ENCODE measurements around the gene MIER3. TPM values are rescaled to one million over a fixed set of nuclear protein-coding genes. Genes with fewer than 3 reads are reported as not detected.

MIER3 gene, protein sequence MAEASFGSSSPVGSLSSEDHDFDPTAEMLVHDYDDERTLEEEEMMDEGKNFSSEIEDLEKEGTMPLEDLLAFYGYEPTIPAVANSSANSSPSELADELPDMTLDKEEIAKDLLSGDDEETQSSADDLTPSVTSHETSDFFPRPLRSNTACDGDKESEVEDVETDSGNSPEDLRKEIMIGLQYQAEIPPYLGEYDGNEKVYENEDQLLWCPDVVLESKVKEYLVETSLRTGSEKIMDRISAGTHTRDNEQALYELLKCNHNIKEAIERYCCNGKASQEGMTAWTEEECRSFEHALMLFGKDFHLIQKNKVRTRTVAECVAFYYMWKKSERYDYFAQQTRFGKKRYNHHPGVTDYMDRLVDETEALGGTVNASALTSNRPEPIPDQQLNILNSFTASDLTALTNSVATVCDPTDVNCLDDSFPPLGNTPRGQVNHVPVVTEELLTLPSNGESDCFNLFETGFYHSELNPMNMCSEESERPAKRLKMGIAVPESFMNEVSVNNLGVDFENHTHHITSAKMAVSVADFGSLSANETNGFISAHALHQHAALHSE
- 13.3 and 20.0 TPM in 2 replicates for total RNA-seq (2014; rRNA removed; shearing (Covaris generic))
- 5.3 and 5.8 TPM in 2 replicates for polyA plus RNA-seq (2016; fragmentation: Nextera tagmentation; extraction: Ambion mirVana)

DNA sequence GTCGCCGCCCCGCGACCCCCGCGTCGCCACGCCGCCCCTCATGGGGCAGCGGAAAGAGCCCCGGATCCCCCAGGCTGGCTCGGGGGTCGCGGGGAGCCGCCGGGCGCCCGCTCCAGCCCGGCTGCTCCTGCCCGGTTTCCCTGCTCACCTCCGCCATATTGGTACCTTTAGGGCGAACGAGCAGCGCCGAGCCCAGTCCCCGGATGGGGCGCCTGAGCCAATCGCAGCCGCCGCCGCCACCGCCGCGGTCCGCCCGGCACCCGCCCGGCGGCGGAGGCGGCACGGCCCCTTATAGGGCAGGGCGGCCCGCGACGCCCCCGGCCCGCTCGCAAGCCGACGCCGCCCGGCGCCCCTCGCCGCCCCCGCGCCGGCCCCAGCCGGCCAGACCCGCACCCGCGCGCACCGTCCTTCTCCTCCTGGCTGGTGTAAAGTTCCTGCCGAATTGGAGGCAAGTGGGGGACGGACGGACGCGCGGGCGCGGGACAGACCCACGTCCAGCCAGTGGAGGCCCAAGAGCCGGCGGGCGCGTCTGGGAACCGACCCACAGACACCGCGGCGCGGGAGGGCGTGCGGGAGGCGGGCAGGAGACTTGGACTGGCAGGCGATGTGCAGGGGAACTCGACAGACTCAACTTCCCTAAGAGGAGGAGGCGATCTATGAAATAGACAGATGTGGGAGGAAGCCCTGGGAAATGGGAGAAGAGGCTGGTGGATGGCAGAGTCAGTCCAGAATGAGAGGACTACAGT lies at the start of gene MIER3:
TSS of gene MIER3 (minus strand) at position 178 of the 746 bp plus-strand sequence. CDS start at position 157, 21 bp downstream.
- Histone ChIP-seq H3K79me2 (ENCODE audit: insufficient read depth) (peaks cover 51% of the 10 kb centered on the region), H3K4me3 (peak within 1 kb of the TSS; percentile 84), H3K4me2 (ENCODE audit: unreplicated experiment) (peak within 1 kb of the TSS; percentile 99), H3K36me3 (ENCODE audit: low read depth) (peaks cover 10% of the 10 kb centered on the region), H3K27me3 (replicated peaks; ENCODE audit: insufficient read depth) (peaks cover 26% of the 10 kb centered on the region), H2AFZ (peak within 1 kb of the TSS; percentile 97), H3K9me2 (ENCODE audit: insufficient read depth) (no peaks in the 10 kb centered on the region), H3K27ac (peak within 1 kb of the TSS; percentile 69), H3K9ac (peak within 1 kb of the TSS; percentile 88), H3K4me1 (ENCODE audit: insufficient read depth) (peaks cover 10% of the 10 kb centered on the region), H4K20me1 (ENCODE audit: insufficient read depth) (peaks cover 5% of the 10 kb centered on the region; the same call in 1 of the 2 replicates), H3F3A (ENCODE audit: insufficient read depth) (peaks cover 11% of the 10 kb centered on the region; the same call in 1 of the 2 replicates), H3K9me3 (ENCODE audit: low read depth) (no peaks in the 10 kb centered on the region)
- DNase-seq: peak; percentile 94
- TF ChIP-seq EZH2phosphoT487 (IDR thresholded peaks at IDR 0.05; ENCODE audit: insufficient read depth, low read depth) (no peak), EZH2 (IDR thresholded peaks at IDR 0.05; ENCODE audit: insufficient read depth, poor library complexity, severe bottlenecking) (no peak)
- WGBS, 2 experiments (ENCODE audit: low coverage in 1 of 2, low lambda C conversion rate in 2 of 2, missing lambda C conversion rate in 2 of 2): 1 to 2% methylated on average over 40 to 47 of the region's 89 CpGs
- in situ Hi-C loops (cut with MboI): no loop called here

DNA sequence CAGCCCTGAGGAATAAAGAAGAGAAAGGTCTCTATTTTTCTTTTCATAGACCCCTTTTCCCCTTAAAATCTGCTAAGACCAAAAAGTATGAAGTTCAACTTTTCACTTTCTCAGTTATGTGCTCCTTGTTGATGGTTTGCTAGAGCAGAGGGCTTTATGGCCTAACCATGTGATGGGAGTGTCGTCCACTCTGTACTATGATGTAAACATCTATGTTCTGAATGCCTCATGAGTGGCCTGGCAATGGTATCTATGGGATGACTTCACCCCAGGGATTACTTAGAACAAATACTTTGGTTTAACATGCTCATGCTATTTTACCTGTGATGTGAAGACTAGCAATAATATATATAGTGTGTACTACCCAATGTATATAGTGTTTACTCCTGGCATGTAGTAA lies 43.7 kb upstream of the MIER3 start:
- no peak overlapping the region for H3K4me2 ChIP-seq (ENCODE audit: unreplicated experiment)
- H3K79me2 ChIP-seq (ENCODE audit: insufficient read depth): no peaks in the 10 kb centered on the region
- TF ChIP-seq EZH2phosphoT487 (IDR thresholded peaks at IDR 0.05; ENCODE audit: insufficient read depth, low read depth) (no peak), EZH2 (IDR thresholded peaks at IDR 0.05; ENCODE audit: insufficient read depth, poor library complexity, severe bottlenecking) (no peak)
- no peak for DNase-seq
- H2AFZ ChIP-seq: no peak overlapping the region
- no peaks in the 10 kb centered on the region for H3F3A ChIP-seq (ENCODE audit: insufficient read depth)
- in situ Hi-C loops (cut with MboI): no loop called here
- peaks cover 4% of the 10 kb centered on the region; the same call in 1 of the 2 replicates for H3K27me3 ChIP-seq (replicated peaks; ENCODE audit: insufficient read depth)
- H3K9me2 ChIP-seq (ENCODE audit: insufficient read depth): no peaks in the 10 kb centered on the region
- no peaks in the 10 kb centered on the region for H3K4me1 ChIP-seq (ENCODE audit: insufficient read depth)
- no peaks in the 10 kb centered on the region for H4K20me1 ChIP-seq (ENCODE audit: insufficient read depth)
- H3K36me3 ChIP-seq (ENCODE audit: low read depth): no peaks in the 10 kb centered on the region
- H3K4me3 ChIP-seq: no peak overlapping the region
- WGBS, 2 experiments (ENCODE audit: low coverage in 1 of 2, low lambda C conversion rate in 2 of 2, missing lambda C conversion rate in 2 of 2): 14 to 26% methylated on average over 1 of the region's 1 CpG
- no peak overlapping the region for H3K9ac ChIP-seq
- H3K27ac ChIP-seq: no peak overlapping the region
- no peaks in the 10 kb centered on the region for H3K9me3 ChIP-seq (ENCODE audit: low read depth)

DNA sequence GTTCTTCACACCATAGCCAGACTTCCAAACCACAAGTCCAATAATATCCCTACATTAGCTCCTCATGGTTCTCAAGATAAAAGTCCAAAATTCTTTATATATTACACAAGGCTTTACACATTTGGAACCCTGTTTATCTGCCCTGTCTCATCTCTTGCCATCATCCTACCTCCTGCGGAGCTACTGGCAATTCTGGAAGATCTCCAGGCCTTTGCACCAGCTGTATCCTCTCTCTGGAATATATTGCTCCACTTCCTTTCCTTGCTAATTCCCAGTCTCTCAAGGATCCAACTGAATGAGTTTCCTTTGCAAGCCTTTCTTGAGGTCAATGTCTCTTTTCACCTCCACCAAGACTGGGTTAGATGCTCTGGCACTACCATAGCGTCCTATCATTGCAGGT lies 41.3 kb upstream of the MIER3 start:
- H3K4me2 ChIP-seq (ENCODE audit: unreplicated experiment): no peak overlapping the region
- TF ChIP-seq EZH2phosphoT487 (IDR thresholded peaks at IDR 0.05; ENCODE audit: insufficient read depth, low read depth) (no peak), EZH2 (IDR thresholded peaks at IDR 0.05; ENCODE audit: insufficient read depth, poor library complexity, severe bottlenecking) (no peak)
- 38 to 45% methylated on average over 2 of the region's 2 CpGs for WGBS, 2 experiments (ENCODE audit: low coverage in 1 of 2, low lambda C conversion rate in 2 of 2, missing lambda C conversion rate in 2 of 2)
- no peaks in the 10 kb centered on the region for H3F3A ChIP-seq (ENCODE audit: insufficient read depth)
- no peaks in the 10 kb centered on the region for H3K36me3 ChIP-seq (ENCODE audit: low read depth)
- in situ Hi-C loops (cut with MboI): no loop called here
- no peak for DNase-seq
- no peaks in the 10 kb centered on the region for H3K79me2 ChIP-seq (ENCODE audit: insufficient read depth)
- no peak overlapping the region for H3K4me3 ChIP-seq
- H3K27me3 ChIP-seq (replicated peaks; ENCODE audit: insufficient read depth): peaks cover 4% of the 10 kb centered on the region; the same call in 1 of the 2 replicates
- H3K9ac ChIP-seq: no peak overlapping the region
- no peaks in the 10 kb centered on the region for H3K4me1 ChIP-seq (ENCODE audit: insufficient read depth)
- no peak overlapping the region for H3K27ac ChIP-seq
- H3K9me3 ChIP-seq (ENCODE audit: low read depth): no peaks in the 10 kb centered on the region
- H3K9me2 ChIP-seq (ENCODE audit: insufficient read depth): no peaks in the 10 kb centered on the region
- no peaks in the 10 kb centered on the region for H4K20me1 ChIP-seq (ENCODE audit: insufficient read depth)
- no peak overlapping the region for H2AFZ ChIP-seq

DNA sequence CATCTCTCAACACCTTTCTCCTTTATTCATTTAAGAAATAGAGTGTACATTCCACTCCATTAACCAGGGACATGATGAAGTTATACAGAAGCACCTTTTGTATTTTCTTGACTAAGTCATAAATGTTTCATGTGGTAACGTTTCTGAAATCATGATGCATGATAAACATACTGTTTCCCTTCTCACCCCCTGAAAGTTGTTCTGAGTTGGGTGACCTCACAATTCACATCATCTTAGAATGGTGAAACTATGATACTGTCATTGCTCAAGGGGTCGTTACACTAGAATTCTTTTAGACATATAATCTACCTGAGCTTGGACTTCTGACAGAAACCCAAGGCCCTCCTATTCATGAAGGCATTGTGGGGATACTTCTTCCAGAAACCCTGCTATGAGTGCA lies 37.8 kb upstream of the MIER3 start:
- Histone ChIP-seq H3K9ac (no peak overlapping the region), H2AFZ (no peak overlapping the region), H3K36me3 (ENCODE audit: low read depth) (no peaks in the 10 kb centered on the region), H3K4me3 (no peak overlapping the region), H4K20me1 (ENCODE audit: insufficient read depth) (no peaks in the 10 kb centered on the region), H3K4me1 (ENCODE audit: insufficient read depth) (no peaks in the 10 kb centered on the region), H3F3A (ENCODE audit: insufficient read depth) (no peaks in the 10 kb centered on the region), H3K27me3 (replicated peaks; ENCODE audit: insufficient read depth) (peaks cover 4% of the 10 kb centered on the region; the same call in 1 of the 2 replicates), H3K27ac (no peak overlapping the region), H3K9me2 (ENCODE audit: insufficient read depth) (no peaks in the 10 kb centered on the region), H3K9me3 (ENCODE audit: low read depth) (no peaks in the 10 kb centered on the region), H3K79me2 (ENCODE audit: insufficient read depth) (no peaks in the 10 kb centered on the region), H3K4me2 (ENCODE audit: unreplicated experiment) (no peak overlapping the region)
- in situ Hi-C loops (cut with MboI): no loop called here
- TF ChIP-seq EZH2phosphoT487 (IDR thresholded peaks at IDR 0.05; ENCODE audit: insufficient read depth, low read depth) (no peak), EZH2 (IDR thresholded peaks at IDR 0.05; ENCODE audit: insufficient read depth, poor library complexity, severe bottlenecking) (no peak)
- DNase-seq: no peak
- 32 to 34% methylated on average over 2 of the region's 2 CpGs for WGBS, 2 experiments (ENCODE audit: low coverage in 1 of 2, low lambda C conversion rate in 2 of 2, missing lambda C conversion rate in 2 of 2)
